ENCODE data around the gene DOP1B. TPM values are rescaled to one million over a fixed set of nuclear protein-coding genes. Genes with fewer than 3 reads are reported as not detected.

The DOP1B gene
- total RNA-seq, 1 experiment from 2014 or later = 31.0 TPM

- Histone ChIP-seq H3K27ac (ENCODE audit: low read length) (no peak overlapping the region), H3K27me3 (ENCODE audit: control insufficient read depth, insufficient read depth, low read length) (no peaks in the 10 kb centered on the region), H3K9me3 (ENCODE audit: control insufficient read depth, insufficient read depth, low read depth, low read length) (no peaks in the 10 kb centered on the region), H3K4me1 (ENCODE audit: control insufficient read depth, insufficient read depth, low read length) (no peaks in the 10 kb centered on the region), H3K36me3 (ENCODE audit: control insufficient read depth, insufficient read depth, low read length) (no peaks in the 10 kb centered on the region), H3K4me3 (ENCODE audit: low read depth in 2 of 2, low read length in 2 of 2) (no peak overlapping the region)
- in situ Hi-C loops (cut with HindIII; ENCODE audit: low pct_unique_long_range_greater_than_20kb, low sequenced_read_pairs) = no loop called here
- ATAC-seq = no peak
- no peak for DNase-seq (ENCODE audit: low read depth, low spot score)
- ChIA-PET CTCF (interaction anchor here (1.2 kb wide), 1 partner anchor 11 kb away, joined by 6 read pairs; no protein-coding TSS in a partner anchor), POLR2A (no interaction called here)
- no peak for TF ChIP-seq TCF7L2 (IDR thresholded peaks at IDR 0.05; ENCODE audit: low read depth, low read length)
- no TSS peak for BruUV-seq (replicated peaks)
- intact Hi-C loops (cut with micrococcal nuclease; ENCODE audit: unreplicated experiment) = no loop called here
These were observed 30.4 kb upstream of the DOP1B start for GRCh38 chr21:36126208-36126565.

- Histone ChIP-seq H3K27ac (ENCODE audit: low read length) (no peak overlapping the region), H3K27me3 (ENCODE audit: control insufficient read depth, insufficient read depth, low read length) (no peaks in the 10 kb centered on the region), H3K36me3 (ENCODE audit: control insufficient read depth, insufficient read depth, low read length) (no peaks in the 10 kb centered on the region), H3K4me3 (ENCODE audit: low read depth in 2 of 2, low read length in 2 of 2) (no peak overlapping the region), H3K9me3 (ENCODE audit: control insufficient read depth, insufficient read depth, low read depth, low read length) (no peaks in the 10 kb centered on the region), H3K4me1 (ENCODE audit: control insufficient read depth, insufficient read depth, low read length) (no peaks in the 10 kb centered on the region)
- intact Hi-C loops (cut with micrococcal nuclease; ENCODE audit: unreplicated experiment) = no loop called here
- ATAC-seq = no peak
- no TSS peak for BruUV-seq (replicated peaks)
- TF ChIP-seq POLR2AphosphoS5 (IDR thresholded peaks at IDR 0.05; ENCODE audit: low read depth, low read length) = no peak
- TF ChIP-seq, protein P1, sequence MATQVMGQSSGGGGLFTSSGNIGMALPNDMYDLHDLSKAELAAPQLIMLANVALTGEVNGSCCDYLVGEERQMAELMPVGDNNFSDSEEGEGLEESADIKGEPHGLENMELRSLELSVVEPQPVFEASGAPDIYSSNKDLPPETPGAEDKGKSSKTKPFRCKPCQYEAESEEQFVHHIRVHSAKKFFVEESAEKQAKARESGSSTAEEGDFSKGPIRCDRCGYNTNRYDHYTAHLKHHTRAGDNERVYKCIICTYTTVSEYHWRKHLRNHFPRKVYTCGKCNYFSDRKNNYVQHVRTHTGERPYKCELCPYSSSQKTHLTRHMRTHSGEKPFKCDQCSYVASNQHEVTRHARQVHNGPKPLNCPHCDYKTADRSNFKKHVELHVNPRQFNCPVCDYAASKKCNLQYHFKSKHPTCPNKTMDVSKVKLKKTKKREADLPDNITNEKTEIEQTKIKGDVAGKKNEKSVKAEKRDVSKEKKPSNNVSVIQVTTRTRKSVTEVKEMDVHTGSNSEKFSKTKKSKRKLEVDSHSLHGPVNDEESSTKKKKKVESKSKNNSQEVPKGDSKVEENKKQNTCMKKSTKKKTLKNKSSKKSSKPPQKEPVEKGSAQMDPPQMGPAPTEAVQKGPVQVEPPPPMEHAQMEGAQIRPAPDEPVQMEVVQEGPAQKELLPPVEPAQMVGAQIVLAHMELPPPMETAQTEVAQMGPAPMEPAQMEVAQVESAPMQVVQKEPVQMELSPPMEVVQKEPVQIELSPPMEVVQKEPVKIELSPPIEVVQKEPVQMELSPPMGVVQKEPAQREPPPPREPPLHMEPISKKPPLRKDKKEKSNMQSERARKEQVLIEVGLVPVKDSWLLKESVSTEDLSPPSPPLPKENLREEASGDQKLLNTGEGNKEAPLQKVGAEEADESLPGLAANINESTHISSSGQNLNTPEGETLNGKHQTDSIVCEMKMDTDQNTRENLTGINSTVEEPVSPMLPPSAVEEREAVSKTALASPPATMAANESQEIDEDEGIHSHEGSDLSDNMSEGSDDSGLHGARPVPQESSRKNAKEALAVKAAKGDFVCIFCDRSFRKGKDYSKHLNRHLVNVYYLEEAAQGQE (IDR thresholded peaks at IDR 0.05; ENCODE audit: insufficient read depth in 1 of 2, low read depth in 2 of 2, low read length in 1 of 2) = no peak
- TF ChIP-seq TCF7L2 (IDR thresholded peaks at IDR 0.05; ENCODE audit: low read depth, low read length) = no peak
- TF ChIP-seq, protein P2, sequence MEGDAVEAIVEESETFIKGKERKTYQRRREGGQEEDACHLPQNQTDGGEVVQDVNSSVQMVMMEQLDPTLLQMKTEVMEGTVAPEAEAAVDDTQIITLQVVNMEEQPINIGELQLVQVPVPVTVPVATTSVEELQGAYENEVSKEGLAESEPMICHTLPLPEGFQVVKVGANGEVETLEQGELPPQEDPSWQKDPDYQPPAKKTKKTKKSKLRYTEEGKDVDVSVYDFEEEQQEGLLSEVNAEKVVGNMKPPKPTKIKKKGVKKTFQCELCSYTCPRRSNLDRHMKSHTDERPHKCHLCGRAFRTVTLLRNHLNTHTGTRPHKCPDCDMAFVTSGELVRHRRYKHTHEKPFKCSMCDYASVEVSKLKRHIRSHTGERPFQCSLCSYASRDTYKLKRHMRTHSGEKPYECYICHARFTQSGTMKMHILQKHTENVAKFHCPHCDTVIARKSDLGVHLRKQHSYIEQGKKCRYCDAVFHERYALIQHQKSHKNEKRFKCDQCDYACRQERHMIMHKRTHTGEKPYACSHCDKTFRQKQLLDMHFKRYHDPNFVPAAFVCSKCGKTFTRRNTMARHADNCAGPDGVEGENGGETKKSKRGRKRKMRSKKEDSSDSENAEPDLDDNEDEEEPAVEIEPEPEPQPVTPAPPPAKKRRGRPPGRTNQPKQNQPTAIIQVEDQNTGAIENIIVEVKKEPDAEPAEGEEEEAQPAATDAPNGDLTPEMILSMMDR (IDR thresholded peaks at IDR 0.05) = no peak
- no peak for TF ChIP-seq SIN3A (IDR thresholded peaks at IDR 0.05; ENCODE audit: borderline replicate concordance, insufficient read depth, low read depth, low read length)
- CTCF ChIA-PET = interaction anchor here (0.6 to 1.2 kb wide), 2 partner anchors 11 to 14 kb away, joined by 3 to 6 read pairs; no protein-coding TSS in a partner anchor
- DNase-seq (ENCODE audit: low read depth, low spot score) = no peak
- in situ Hi-C loops (cut with HindIII; ENCODE audit: low pct_unique_long_range_greater_than_20kb, low sequenced_read_pairs) = no loop called here
- POLR2A ChIA-PET = no interaction called here
These were observed 30.0 kb upstream of the DOP1B start for GRCh38 chr21:36126621-36127110.

GRCh38 chr21:36127250-36127904 is 29.2 kb upstream of the DOP1B start:
- TF ChIP-seq, protein P2 (IDR thresholded peaks at IDR 0.05) = no peak
- TF ChIP-seq SIN3A (IDR thresholded peaks at IDR 0.05; ENCODE audit: borderline replicate concordance, insufficient read depth, low read depth, low read length) (no peak), TCF7L2 (IDR thresholded peaks at IDR 0.05; ENCODE audit: low read depth, low read length) (no peak), POLR2AphosphoS5 (IDR thresholded peaks at IDR 0.05; ENCODE audit: low read depth, low read length) (no peak)
- TF ChIP-seq, protein P1 (IDR thresholded peaks at IDR 0.05; ENCODE audit: insufficient read depth in 1 of 2, low read depth in 2 of 2, low read length in 1 of 2) = no peak
- no TSS peak for BruUV-seq (replicated peaks)

More at GRCh38 chr21:36127250-36127904, 29.2 kb upstream of the DOP1B start:
- in situ Hi-C loops (cut with HindIII; ENCODE audit: low pct_unique_long_range_greater_than_20kb, low sequenced_read_pairs) = no loop called here
- H3K27me3 ChIP-seq (ENCODE audit: control insufficient read depth, insufficient read depth, low read length) = no peaks in the 10 kb centered on the region
- no peak for ATAC-seq
- H3K4me3 ChIP-seq (ENCODE audit: low read depth in 2 of 2, low read length in 2 of 2) = no peak overlapping the region
- H3K27ac ChIP-seq (ENCODE audit: low read length) = no peak overlapping the region
- no peaks in the 10 kb centered on the region for H3K36me3 ChIP-seq (ENCODE audit: control insufficient read depth, insufficient read depth, low read length)
- ChIA-PET CTCF (interaction anchor here (0.6 to 1.2 kb wide), 4 partner anchors 10 to 768 kb away, joined by 3 to 6 read pairs (median 4); no protein-coding TSS in a partner anchor), POLR2A (no interaction called here)
- intact Hi-C loops (cut with micrococcal nuclease; ENCODE audit: unreplicated experiment) = no loop called here
- no peaks in the 10 kb centered on the region for H3K4me1 ChIP-seq (ENCODE audit: control insufficient read depth, insufficient read depth, low read length)
- H3K9me3 ChIP-seq (ENCODE audit: control insufficient read depth, insufficient read depth, low read depth, low read length) = no peaks in the 10 kb centered on the region
- DNase-seq (ENCODE audit: low read depth, low spot score) = no peak
